Upper lobe of left lung (tissue), 4 donors: ENCODE data around the gene RAB11FIP4.

Experiments
- EP300 ChIP-seq, 4 donors: sonication (generic); formaldehyde crosslinking; IDR thresholded peaks; one replicate each; pipeline ENCODE4 v1.5.1; 2017; ENCODE audit warnings: antibody characterized with exemption in 4 of 4, control low read depth in 2 of 4
- POLR2A ChIP-seq, 4 donors: fragments of 450-650 bp; IDR thresholded peaks; one replicate each; pipeline ENCODE4 v1.5.1; 2016 to 2017; ENCODE audit warnings: antibody characterized with exemption in 4 of 4, mild to moderate bottlenecking in 2 of 4
- POLR2AphosphoS5 ChIP-seq, 2 donors: sonication (generic); formaldehyde crosslinking; IDR thresholded peaks; one replicate each; pipeline ENCODE4 v1.5.1; 2017; ENCODE audit warnings: antibody characterized with exemption in 2 of 2
- TF ChIP-seq, protein P1 (sequence below), 6 experiments: fragments of 450-650 bp in 4 of 6; fragments of 200-600 bp in 2 of 6; sonication (generic) in 2 of 6; IDR thresholded peaks; one replicate each; pipeline ENCODE4 v1.5.1; 2016 to 2019; ENCODE audit warnings: antibody characterized with exemption in 6 of 6

DNA sequence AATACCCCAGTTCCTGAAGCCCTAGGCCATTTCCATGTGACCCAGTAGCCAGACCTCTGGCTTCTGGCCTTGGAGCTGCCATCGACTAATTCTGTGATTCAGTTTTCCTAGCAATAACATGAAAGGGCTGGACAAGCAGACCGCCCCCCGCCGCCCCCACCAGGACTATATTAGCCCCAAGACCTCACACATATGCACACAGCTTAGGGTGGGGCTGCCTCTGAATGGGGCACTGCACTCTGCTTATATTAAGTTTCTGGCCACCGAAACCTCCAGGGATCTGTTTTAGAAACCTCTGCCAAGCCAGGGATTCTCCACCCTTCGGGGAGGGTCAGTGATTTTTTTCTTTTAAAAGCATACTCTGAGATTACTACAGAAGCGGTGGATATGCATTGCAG is 2.3 kb downstream of the RAB11FIP4 start:
- TF ChIP-seq EP300 (IDR thresholded peaks at IDR 0.05) (no peak), POLR2A (IDR thresholded peaks at IDR 0.05) (no peak), POLR2AphosphoS5 (IDR thresholded peaks at IDR 0.05) (no peak)
- TF ChIP-seq, protein P1, sequence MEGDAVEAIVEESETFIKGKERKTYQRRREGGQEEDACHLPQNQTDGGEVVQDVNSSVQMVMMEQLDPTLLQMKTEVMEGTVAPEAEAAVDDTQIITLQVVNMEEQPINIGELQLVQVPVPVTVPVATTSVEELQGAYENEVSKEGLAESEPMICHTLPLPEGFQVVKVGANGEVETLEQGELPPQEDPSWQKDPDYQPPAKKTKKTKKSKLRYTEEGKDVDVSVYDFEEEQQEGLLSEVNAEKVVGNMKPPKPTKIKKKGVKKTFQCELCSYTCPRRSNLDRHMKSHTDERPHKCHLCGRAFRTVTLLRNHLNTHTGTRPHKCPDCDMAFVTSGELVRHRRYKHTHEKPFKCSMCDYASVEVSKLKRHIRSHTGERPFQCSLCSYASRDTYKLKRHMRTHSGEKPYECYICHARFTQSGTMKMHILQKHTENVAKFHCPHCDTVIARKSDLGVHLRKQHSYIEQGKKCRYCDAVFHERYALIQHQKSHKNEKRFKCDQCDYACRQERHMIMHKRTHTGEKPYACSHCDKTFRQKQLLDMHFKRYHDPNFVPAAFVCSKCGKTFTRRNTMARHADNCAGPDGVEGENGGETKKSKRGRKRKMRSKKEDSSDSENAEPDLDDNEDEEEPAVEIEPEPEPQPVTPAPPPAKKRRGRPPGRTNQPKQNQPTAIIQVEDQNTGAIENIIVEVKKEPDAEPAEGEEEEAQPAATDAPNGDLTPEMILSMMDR (IDR thresholded peaks at IDR 0.05) = no peak
